Measurements from ENCODE around the gene SMARCD1. TPM values are rescaled to one million over a fixed set of nuclear protein-coding genes. Genes with fewer than 3 reads are reported as not detected.
A peak's percentile ranks its signal among the peaks of the same experiment; 100 is the strongest.

SMARCD1 gene
- total and polyA plus RNA-seq, 2 experiments from 2014 or later: 124 to 287 TPM

DNA sequence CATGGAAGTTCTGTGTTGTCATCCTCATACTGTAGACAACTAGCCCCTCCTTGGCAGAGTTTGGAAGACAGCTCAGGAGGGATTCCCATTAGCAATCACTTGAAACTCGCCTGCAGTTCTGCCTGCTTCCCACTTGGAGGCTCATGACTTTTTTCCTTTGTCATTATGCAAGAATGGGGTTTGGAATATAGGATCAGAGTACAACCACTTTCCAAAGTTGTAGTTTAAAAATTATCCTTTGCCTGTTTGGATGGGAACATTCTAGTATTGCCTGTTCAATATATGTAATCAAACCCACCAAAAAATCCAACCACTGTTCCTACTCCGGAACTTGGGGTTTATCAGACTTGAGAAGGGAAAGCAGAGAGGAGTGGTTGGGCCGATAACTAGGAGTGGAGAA, 16.5 kb downstream of the SMARCD1 start:
- no peak overlapping the region for H2AFZ ChIP-seq
- Mint-ChIP-seq H3K36me3 (ENCODE audit: low read depth) (peaks cover 47% of the 10 kb centered on the region), H3K4me3 (no peak overlapping the region), H3K9me3 (no peaks in the 10 kb centered on the region), H3K27me3 (ENCODE audit: insufficient read depth, low read depth, poor library complexity) (peaks cover 9% of the 10 kb centered on the region), H3K4me1 (peaks cover 39% of the 10 kb centered on the region), H3K27ac (peak overlapping the region; percentile 97)
- peaks cover 8% of the 10 kb centered on the region; the same call in 1 of the 2 replicates for H3F3A ChIP-seq (replicated peaks; ENCODE audit: low read depth)
- no peaks in the 10 kb centered on the region; the same call in 1 of the 2 replicates for H4K20me1 ChIP-seq (replicated peaks; ENCODE audit: insufficient read depth)
- ATAC-seq (peak; percentile 74), DNase-seq (ENCODE audit: low spot score) (peak; percentile 91)
- H3K9me2 ChIP-seq (ENCODE audit: insufficient read depth): no peaks in the 10 kb centered on the region
- H3K27me3 ChIP-seq (ENCODE audit: insufficient read depth): no peaks in the 10 kb centered on the region
- no peaks in the 10 kb centered on the region for H3K79me2 ChIP-seq (replicated peaks; ENCODE audit: insufficient read depth)
- no peak overlapping the region for H3K4me3 ChIP-seq
- peaks cover 25% of the 10 kb centered on the region for H3K36me3 ChIP-seq (ENCODE audit: insufficient read depth)
- H3K4me2 ChIP-seq: no peak overlapping the region
- TF ChIP-seq, protein P1, sequence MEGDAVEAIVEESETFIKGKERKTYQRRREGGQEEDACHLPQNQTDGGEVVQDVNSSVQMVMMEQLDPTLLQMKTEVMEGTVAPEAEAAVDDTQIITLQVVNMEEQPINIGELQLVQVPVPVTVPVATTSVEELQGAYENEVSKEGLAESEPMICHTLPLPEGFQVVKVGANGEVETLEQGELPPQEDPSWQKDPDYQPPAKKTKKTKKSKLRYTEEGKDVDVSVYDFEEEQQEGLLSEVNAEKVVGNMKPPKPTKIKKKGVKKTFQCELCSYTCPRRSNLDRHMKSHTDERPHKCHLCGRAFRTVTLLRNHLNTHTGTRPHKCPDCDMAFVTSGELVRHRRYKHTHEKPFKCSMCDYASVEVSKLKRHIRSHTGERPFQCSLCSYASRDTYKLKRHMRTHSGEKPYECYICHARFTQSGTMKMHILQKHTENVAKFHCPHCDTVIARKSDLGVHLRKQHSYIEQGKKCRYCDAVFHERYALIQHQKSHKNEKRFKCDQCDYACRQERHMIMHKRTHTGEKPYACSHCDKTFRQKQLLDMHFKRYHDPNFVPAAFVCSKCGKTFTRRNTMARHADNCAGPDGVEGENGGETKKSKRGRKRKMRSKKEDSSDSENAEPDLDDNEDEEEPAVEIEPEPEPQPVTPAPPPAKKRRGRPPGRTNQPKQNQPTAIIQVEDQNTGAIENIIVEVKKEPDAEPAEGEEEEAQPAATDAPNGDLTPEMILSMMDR (conservative IDR thresholded peaks at IDR 0.05; ENCODE audit: low read depth in 2 of 2): peak; percentile 55 to 70
- no peak for TF ChIP-seq ZNF331 (CRISPR knock-in tag; IDR thresholded peaks at IDR 0.05; ENCODE audit: low read depth)
- H3K27ac ChIP-seq (ENCODE audit: low read depth): 0 out of 2 replicates have a peak overlapping the region, but pooled peaks have one; percentile 12
- peaks cover 12% of the 10 kb centered on the region; the same call in 1 of the 2 replicates for H3K4me1 ChIP-seq (ENCODE audit: insufficient read depth)

DNA sequence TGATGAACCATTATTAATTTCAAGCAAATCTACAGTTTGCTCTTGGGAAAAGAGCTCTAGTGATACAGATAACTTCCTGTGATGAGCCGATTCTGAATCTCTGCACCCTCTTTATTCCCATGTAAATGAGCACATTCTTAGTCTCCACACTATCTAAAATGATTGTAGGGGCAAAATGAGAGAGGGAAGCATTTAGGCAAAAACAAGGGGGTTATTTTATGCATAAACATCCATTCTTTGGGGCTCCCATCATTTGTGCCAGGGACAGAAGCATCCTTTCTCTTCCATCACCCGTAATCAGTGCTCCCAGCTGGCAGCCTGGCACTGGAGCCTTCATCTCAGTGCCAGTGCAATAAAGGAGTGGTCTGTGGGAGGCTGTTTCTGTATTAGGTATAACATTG, 17.0 kb downstream of the SMARCD1 start:
- 0 out of 2 replicates have a peak overlapping the region, but pooled peaks have one; percentile 60 for H3K27ac Mint-ChIP-seq
- Histone ChIP-seq H3K27ac (ENCODE audit: low read depth) (no peak overlapping the region), H3K36me3 (ENCODE audit: insufficient read depth) (peaks cover 20% of the 10 kb centered on the region), H3K27me3 (ENCODE audit: insufficient read depth) (no peaks in the 10 kb centered on the region), H3K4me1 (ENCODE audit: insufficient read depth) (peaks cover 12% of the 10 kb centered on the region; the same call in 1 of the 2 replicates), H3K9me2 (ENCODE audit: insufficient read depth) (no peaks in the 10 kb centered on the region), H4K20me1 (replicated peaks; ENCODE audit: insufficient read depth) (no peaks in the 10 kb centered on the region; the same call in 1 of the 2 replicates), H2AFZ (no peak overlapping the region), H3K4me3 (no peak overlapping the region), H3K79me2 (replicated peaks; ENCODE audit: insufficient read depth) (no peaks in the 10 kb centered on the region), H3K4me2 (no peak overlapping the region), H3F3A (replicated peaks; ENCODE audit: low read depth) (peaks cover 8% of the 10 kb centered on the region; the same call in 1 of the 2 replicates)
- no peak overlapping the region for H3K4me3 Mint-ChIP-seq
- DNase-seq (ENCODE audit: low spot score) (no peak), ATAC-seq (no peak)
- peaks cover 43% of the 10 kb centered on the region for H3K36me3 Mint-ChIP-seq (ENCODE audit: low read depth)
- H3K9me3 Mint-ChIP-seq: no peaks in the 10 kb centered on the region
- H3K4me1 Mint-ChIP-seq: peaks cover 39% of the 10 kb centered on the region
- peaks cover 9% of the 10 kb centered on the region for H3K27me3 Mint-ChIP-seq (ENCODE audit: insufficient read depth, low read depth, poor library complexity)
- TF ChIP-seq ZNF114 (CRISPR knock-in tag; IDR thresholded peaks at IDR 0.05) (no peak), JUNB (IDR thresholded peaks at IDR 0.05; ENCODE audit: unreplicated experiment) (no peak), POLR2AphosphoS5 (IDR thresholded peaks at IDR 0.05; ENCODE audit: low read depth) (no peak)
- TF ChIP-seq, protein P2, sequence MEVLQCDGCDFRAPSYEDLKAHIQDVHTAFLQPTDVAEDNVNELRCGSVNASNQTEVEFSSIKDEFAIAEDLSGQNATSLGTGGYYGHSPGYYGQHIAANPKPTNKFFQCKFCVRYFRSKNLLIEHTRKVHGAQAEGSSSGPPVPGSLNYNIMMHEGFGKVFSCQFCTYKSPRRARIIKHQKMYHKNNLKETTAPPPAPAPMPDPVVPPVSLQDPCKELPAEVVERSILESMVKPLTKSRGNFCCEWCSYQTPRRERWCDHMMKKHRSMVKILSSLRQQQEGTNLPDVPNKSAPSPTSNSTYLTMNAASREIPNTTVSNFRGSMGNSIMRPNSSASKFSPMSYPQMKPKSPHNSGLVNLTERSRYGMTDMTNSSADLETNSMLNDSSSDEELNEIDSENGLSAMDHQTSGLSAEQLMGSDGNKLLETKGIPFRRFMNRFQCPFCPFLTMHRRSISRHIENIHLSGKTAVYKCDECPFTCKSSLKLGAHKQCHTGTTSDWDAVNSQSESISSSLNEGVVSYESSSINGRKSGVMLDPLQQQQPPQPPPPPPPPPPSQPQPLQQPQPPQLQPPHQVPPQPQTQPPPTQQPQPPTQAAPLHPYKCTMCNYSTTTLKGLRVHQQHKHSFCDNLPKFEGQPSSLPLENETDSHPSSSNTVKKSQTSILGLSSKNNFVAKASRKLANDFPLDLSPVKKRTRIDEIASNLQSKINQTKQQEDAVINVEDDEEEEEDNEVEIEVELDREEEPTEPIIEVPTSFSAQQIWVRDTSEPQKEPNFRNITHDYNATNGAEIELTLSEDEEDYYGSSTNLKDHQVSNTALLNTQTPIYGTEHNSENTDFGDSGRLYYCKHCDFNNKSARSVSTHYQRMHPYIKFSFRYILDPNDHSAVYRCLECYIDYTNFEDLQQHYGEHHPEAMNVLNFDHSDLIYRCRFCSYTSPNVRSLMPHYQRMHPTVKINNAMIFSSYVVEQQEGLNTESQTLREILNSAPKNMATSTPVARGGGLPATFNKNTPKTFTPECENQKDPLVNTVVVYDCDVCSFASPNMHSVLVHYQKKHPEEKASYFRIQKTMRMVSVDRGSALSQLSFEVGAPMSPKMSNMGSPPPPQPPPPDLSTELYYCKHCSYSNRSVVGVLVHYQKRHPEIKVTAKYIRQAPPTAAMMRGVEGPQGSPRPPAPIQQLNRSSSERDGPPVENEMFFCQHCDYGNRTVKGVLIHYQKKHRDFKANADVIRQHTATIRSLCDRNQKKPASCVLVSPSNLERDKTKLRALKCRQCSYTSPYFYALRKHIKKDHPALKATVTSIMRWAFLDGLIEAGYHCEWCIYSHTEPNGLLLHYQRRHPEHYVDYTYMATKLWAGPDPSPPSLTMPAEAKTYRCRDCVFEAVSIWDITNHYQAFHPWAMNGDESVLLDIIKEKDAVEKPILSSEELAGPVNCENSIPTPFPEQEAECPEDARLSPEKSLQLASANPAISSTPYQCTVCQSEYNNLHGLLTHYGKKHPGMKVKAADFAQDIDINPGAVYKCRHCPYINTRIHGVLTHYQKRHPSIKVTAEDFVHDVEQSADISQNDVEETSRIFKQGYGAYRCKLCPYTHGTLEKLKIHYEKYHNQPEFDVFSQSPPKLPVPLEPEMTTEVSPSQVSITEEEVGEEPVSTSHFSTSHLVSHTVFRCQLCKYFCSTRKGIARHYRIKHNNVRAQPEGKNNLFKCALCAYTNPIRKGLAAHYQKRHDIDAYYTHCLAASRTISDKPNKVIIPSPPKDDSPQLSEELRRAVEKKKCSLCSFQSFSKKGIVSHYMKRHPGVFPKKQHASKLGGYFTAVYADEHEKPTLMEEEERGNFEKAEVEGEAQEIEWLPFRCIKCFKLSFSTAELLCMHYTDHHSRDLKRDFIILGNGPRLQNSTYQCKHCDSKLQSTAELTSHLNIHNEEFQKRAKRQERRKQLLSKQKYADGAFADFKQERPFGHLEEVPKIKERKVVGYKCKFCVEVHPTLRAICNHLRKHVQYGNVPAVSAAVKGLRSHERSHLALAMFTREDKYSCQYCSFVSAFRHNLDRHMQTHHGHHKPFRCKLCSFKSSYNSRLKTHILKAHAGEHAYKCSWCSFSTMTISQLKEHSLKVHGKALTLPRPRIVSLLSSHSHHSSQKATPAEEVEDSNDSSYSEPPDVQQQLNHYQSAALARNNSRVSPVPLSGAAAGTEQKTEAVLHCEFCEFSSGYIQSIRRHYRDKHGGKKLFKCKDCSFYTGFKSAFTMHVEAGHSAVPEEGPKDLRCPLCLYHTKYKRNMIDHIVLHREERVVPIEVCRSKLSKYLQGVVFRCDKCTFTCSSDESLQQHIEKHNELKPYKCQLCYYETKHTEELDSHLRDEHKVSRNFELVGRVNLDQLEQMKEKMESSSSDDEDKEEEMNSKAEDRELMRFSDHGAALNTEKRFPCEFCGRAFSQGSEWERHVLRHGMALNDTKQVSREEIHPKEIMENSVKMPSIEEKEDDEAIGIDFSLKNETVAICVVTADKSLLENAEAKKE (CRISPR knock-in tag; IDR thresholded peaks at IDR 0.05): no peak
- TF ChIP-seq, protein P3, sequence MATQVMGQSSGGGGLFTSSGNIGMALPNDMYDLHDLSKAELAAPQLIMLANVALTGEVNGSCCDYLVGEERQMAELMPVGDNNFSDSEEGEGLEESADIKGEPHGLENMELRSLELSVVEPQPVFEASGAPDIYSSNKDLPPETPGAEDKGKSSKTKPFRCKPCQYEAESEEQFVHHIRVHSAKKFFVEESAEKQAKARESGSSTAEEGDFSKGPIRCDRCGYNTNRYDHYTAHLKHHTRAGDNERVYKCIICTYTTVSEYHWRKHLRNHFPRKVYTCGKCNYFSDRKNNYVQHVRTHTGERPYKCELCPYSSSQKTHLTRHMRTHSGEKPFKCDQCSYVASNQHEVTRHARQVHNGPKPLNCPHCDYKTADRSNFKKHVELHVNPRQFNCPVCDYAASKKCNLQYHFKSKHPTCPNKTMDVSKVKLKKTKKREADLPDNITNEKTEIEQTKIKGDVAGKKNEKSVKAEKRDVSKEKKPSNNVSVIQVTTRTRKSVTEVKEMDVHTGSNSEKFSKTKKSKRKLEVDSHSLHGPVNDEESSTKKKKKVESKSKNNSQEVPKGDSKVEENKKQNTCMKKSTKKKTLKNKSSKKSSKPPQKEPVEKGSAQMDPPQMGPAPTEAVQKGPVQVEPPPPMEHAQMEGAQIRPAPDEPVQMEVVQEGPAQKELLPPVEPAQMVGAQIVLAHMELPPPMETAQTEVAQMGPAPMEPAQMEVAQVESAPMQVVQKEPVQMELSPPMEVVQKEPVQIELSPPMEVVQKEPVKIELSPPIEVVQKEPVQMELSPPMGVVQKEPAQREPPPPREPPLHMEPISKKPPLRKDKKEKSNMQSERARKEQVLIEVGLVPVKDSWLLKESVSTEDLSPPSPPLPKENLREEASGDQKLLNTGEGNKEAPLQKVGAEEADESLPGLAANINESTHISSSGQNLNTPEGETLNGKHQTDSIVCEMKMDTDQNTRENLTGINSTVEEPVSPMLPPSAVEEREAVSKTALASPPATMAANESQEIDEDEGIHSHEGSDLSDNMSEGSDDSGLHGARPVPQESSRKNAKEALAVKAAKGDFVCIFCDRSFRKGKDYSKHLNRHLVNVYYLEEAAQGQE (IDR thresholded peaks at IDR 0.05; ENCODE audit: unreplicated experiment): no peak
- TF ChIP-seq, protein P4, sequence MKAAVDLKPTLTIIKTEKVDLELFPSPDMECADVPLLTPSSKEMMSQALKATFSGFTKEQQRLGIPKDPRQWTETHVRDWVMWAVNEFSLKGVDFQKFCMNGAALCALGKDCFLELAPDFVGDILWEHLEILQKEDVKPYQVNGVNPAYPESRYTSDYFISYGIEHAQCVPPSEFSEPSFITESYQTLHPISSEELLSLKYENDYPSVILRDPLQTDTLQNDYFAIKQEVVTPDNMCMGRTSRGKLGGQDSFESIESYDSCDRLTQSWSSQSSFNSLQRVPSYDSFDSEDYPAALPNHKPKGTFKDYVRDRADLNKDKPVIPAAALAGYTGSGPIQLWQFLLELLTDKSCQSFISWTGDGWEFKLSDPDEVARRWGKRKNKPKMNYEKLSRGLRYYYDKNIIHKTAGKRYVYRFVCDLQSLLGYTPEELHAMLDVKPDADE (IDR thresholded peaks at IDR 0.05): no peak
